Stomach (tissue), 19 donors: ENCODE measurements around the gene RBX1. TPM values are rescaled to one million over a fixed set of nuclear protein-coding genes. Genes with fewer than 3 reads are reported as not detected.

Experiments used
- DNase-seq, 2 donors: peaks; one replicate each; pipeline versions ENCODE4 v3.0.0 to v3.0.0-alpha.2; 2013 to 2019
- H3K27ac ChIP-seq, 5 donors: fragments of 200-600 bp in 4 of 5; sonication (generic) in 4 of 5; one replicate each; pipeline ENCODE4 v1.5.1; 2013 to 2019; ENCODE audit warnings: mild to moderate bottlenecking in 1 of 5, moderate library complexity in 1 of 5
- H3K27me3 ChIP-seq, 3 donors: fragments of 200-600 bp; sonication (generic); one replicate each; pipeline ENCODE4 v1.5.1; 2017 to 2019; ENCODE audit warnings: mixed run types in 1 of 3
- H3K36me3 ChIP-seq, 4 donors: fragments of 200-600 bp; sonication (generic); 1 replicate in 3 of 4; 2 replicates in 1 of 4; pipeline ENCODE4 v1.5.1; 2016 to 2019
- H3K4me1 ChIP-seq, 4 donors: fragments of 200-600 bp; sonication (generic); one replicate each; pipeline ENCODE4 v1.5.1; 2016 to 2019
- H3K4me3 ChIP-seq, 4 donors: fragments of 200-600 bp; sonication (generic) in 3 of 4; one replicate each; pipeline ENCODE4 v1.5.1; 2016 to 2019; ENCODE audit warnings: mild to moderate bottlenecking in 1 of 4
- H3K9me3 ChIP-seq, 4 donors: fragments of 200-600 bp; sonication (generic); one replicate each; pipeline ENCODE4 v1.5.1; 2016 to 2019
- CTCF ChIP-seq, 7 experiments: fragments of 450-650 bp in 4 of 7; fragments of 200-600 bp in 3 of 7; sonication (generic) in 3 of 7; IDR thresholded peaks; one replicate each; pipeline ENCODE4 v1.5.1; 2016 to 2019; ENCODE audit warnings: antibody characterized with exemption in 7 of 7, control low read depth in 2 of 7, mild to moderate bottlenecking in 1 of 7
- EP300 ChIP-seq: sonication (generic); formaldehyde crosslinking; IDR thresholded peaks from one replicate; pipeline ENCODE4 v1.6.1; 2017; ENCODE audit warnings: antibody characterized with exemption
- POLR2A ChIP-seq, 4 donors: fragments of 450-650 bp; IDR thresholded peaks; one replicate each; pipeline ENCODE4 v1.6.1; 2016; ENCODE audit warnings: antibody characterized with exemption in 4 of 4, control low read depth in 2 of 4, mild to moderate bottlenecking in 1 of 4, moderate library complexity in 1 of 4
- POLR2AphosphoS5 ChIP-seq, 3 donors: sonication (generic); formaldehyde crosslinking; IDR thresholded peaks; one replicate each; pipeline ENCODE4 v1.6.1; 2016; ENCODE audit warnings: antibody characterized with exemption in 3 of 3
- WGBS, 5 donors: extraction: QIAGEN DNeasy Blood & Tissue Kit in 3 of 5; methylation state at CpG; one replicate each; pipeline versions ENCODE4 v1.1.5 to v1.1.7; 2013 to 2018; 5-methylcytosine and 5-hydroxymethylcytosine counted together
- intact Hi-C: fragments of 100-400 bp; cut with DNase I; formaldehyde crosslinking; loops from one replicate; pipeline ENCODE4 v1.15.1; 2023; ENCODE audit warnings: low total_unique reads
- long read RNA-seq, 10 donors: transcript quantifications; one replicate each; lab custom pipeline, GENCODE V29; 2026
- polyA plus RNA-seq, 3 donors: library from polyadenylated mRNA; stranded (reverse); fragments of 200-250 nt; gene quantifications; one replicate each; pipeline ENCODE4 v1.2.3, GENCODE V29; 2013
- total RNA-seq, 5 donors: library from RNA; depleted of rRNA; stranded (reverse); fragments of >200 nt; gene quantifications; one replicate each; pipeline versions ENCODE4 v1.1.0 to v1.2.3, GENCODE V29; 2014 to 2016
- donor health status: healthy with polysubstance abuse.
- donor health status: Bipolar disorder and iron deficiency.
- donor health status: healthy.

Gene RBX1
- total RNA-seq = 10 to 100 TPM in 3 of 5 donors, 1 to 10 TPM in 2; 4.0 to 69.0 (median 17.1) TPM
- 10 to 100 TPM; 81.4 to 95.1 (median 85.0) TPM for polyA plus RNA-seq
- long read RNA-seq, donor 1, transcript RBX1-201 (5 exons, 1,188 nt) = major isoform, 26 of 27 reads
- long read RNA-seq, donor 1, partial matches to known transcripts = 0 of 27 reads
- long read RNA-seq, donor 1, other reads (novel, unspliced or antisense) = 0 of 27 reads
- long read RNA-seq, donor 2, transcript RBX1-201 (5 exons, 1,188 nt) = major isoform, 27 of 31 reads
- long read RNA-seq, donor 2, partial matches to known transcripts = 0 of 31 reads
- long read RNA-seq, donor 2, other reads (novel, unspliced or antisense) = 0 of 31 reads
- long read RNA-seq, donor 3, transcript RBX1-201 (5 exons, 1,188 nt) = major isoform, 39 of 43 reads
- long read RNA-seq, donor 3, partial matches to known transcripts = 0 of 43 reads
- long read RNA-seq, donor 3, other reads (novel, unspliced or antisense) = 0 of 43 reads
- long read RNA-seq, donor 4, transcript RBX1-201 (5 exons, 1,188 nt) = major isoform, 11 of 12 reads
- long read RNA-seq, donor 4, partial matches to known transcripts = 0 of 12 reads
- long read RNA-seq, donor 4, other reads (novel, unspliced or antisense) = 0 of 12 reads
- long read RNA-seq, donor 5, transcript RBX1-201 (5 exons, 1,188 nt) = major isoform, 76 of 80 reads
- long read RNA-seq, donor 5, partial matches to known transcripts = 0 of 80 reads
- long read RNA-seq, donor 5, other reads (novel, unspliced or antisense) = 0 of 80 reads
- long read RNA-seq, donor 6, transcript RBX1-201 (5 exons, 1,188 nt) = major isoform, 114 of 132 reads
- long read RNA-seq, donor 6, transcript RBX1-202 (2 exons, 1,871 nt) = minor isoform, 9 of 132 reads
- long read RNA-seq, donor 6, partial matches to known transcripts = 8 of 132 reads
- long read RNA-seq, donor 6, other reads (novel, unspliced or antisense) = 0 of 132 reads
- long read RNA-seq, donor 7, transcript RBX1-201 (5 exons, 1,188 nt) = major isoform, 82 of 95 reads
- long read RNA-seq, donor 7, partial matches to known transcripts = 8 of 95 reads
- long read RNA-seq, donor 7, other reads (novel, unspliced or antisense) = 0 of 95 reads
- long read RNA-seq, donor 8, transcript RBX1-202 (2 exons, 1,871 nt) = minor isoform, 5 of 76 reads
- long read RNA-seq, donor 8, transcript RBX1-201 (5 exons, 1,188 nt) = major isoform, 71 of 76 reads
- long read RNA-seq, donor 8, partial matches to known transcripts = 0 of 76 reads
- long read RNA-seq, donor 8, other reads (novel, unspliced or antisense) = 0 of 76 reads
- long read RNA-seq, donor 9, transcript RBX1-201 (5 exons, 1,188 nt) = major isoform, 81 of 99 reads
- long read RNA-seq, donor 9, transcript RBX1-202 (2 exons, 1,871 nt) = minor isoform, 6 of 99 reads
- long read RNA-seq, donor 9, partial matches to known transcripts = 12 of 99 reads
- long read RNA-seq, donor 9, other reads (novel, unspliced or antisense) = 0 of 99 reads
- long read RNA-seq, donor 10, transcript RBX1-201 (5 exons, 1,188 nt) = major isoform, 29 of 29 reads
- long read RNA-seq, donor 10, partial matches to known transcripts = 0 of 29 reads
- long read RNA-seq, donor 10, other reads (novel, unspliced or antisense) = 0 of 29 reads

- DNase-seq = peak; percentile 98 to 99
- no peaks in the 10 kb centered on the region for H3K9me3 ChIP-seq
- WGBS, 5 donors = 0 to 1% (median 0%) methylated on average over 26 to 86 of the region's 86 CpGs
- TF ChIP-seq POLR2A (IDR thresholded peaks at IDR 0.05) = peak in 2 of 4 donors; percentile 29 to 85
- TF ChIP-seq CTCF (IDR thresholded peaks at IDR 0.05) = no peak
- TF ChIP-seq POLR2AphosphoS5 (IDR thresholded peaks at IDR 0.05) = peak; percentile 75 to 93 (median 89)
- no peak for TF ChIP-seq EP300
- peaks cover 0 to 29% (median 26%) of the 10 kb centered on the region in 4 donors for H3K36me3 ChIP-seq
- peak within 1 kb of the TSS; percentile 66 to 88 (median 80) for H3K4me3 ChIP-seq
- peaks cover 17 to 44% (median 31%) of the 10 kb centered on the region in 4 donors for H3K4me1 ChIP-seq
- peak within 1 kb of the TSS; percentile 93 to 96 (median 96) for H3K27ac ChIP-seq
- intact Hi-C loops = loop anchor here (5.0 kb wide), 1 partner anchor 141 kb away; the partner anchor contains the start of gene EP300
- no peaks in the 10 kb centered on the region for H3K27me3 ChIP-seq
Observed at GRCh38 chr22:40950962-40951794, at the start of gene RBX1. RBX1 (plus strand) TSS chr22:40951378; CDS start chr22:40951399, 21 bp downstream.

GRCh38 chr22:40904101-40904500, 47.1 kb upstream of the RBX1 start:
- Histone ChIP-seq H3K36me3 (peaks cover 0 to 51% (median 45%) of the 10 kb centered on the region in 4 donors), H3K4me1 (peaks cover 0 to under 1% (median 0%) of the 10 kb centered on the region in 4 donors), H3K4me3 (no peak overlapping the region), H3K27me3 (no peaks in the 10 kb centered on the region), H3K9me3 (no peaks in the 10 kb centered on the region), H3K27ac (no peak overlapping the region)
- no peak for DNase-seq
- intact Hi-C loops = no loop called here
- WGBS, 5 donors = 81 to 100% (median 96%) methylated on average over 1 of the region's 1 CpG
- TF ChIP-seq POLR2A (IDR thresholded peaks at IDR 0.05) (no peak), EP300 (no peak), CTCF (IDR thresholded peaks at IDR 0.05) (no peak), POLR2AphosphoS5 (IDR thresholded peaks at IDR 0.05) (no peak)

- no peak for TF ChIP-seq EP300
- TF ChIP-seq POLR2AphosphoS5 (IDR thresholded peaks at IDR 0.05) = no peak
- TF ChIP-seq POLR2A (IDR thresholded peaks at IDR 0.05) = no peak
- no peak for TF ChIP-seq CTCF (IDR thresholded peaks at IDR 0.05)
- no peak for DNase-seq
- H3K36me3 ChIP-seq = peaks cover 8 to 87% (median 72%) of the 10 kb centered on the region in 4 donors
- H3K4me1 ChIP-seq = no peaks in the 10 kb centered on the region
- intact Hi-C loops = no loop called here
- no peak overlapping the region for H3K27ac ChIP-seq
- WGBS, 5 donors = 92 to 96% (median 94%) methylated on average over 6 of the region's 6 CpGs
- H3K27me3 ChIP-seq = no peaks in the 10 kb centered on the region
- no peaks in the 10 kb centered on the region for H3K9me3 ChIP-seq
- no peak overlapping the region for H3K4me3 ChIP-seq
Observed at GRCh38 chr22:40908895-40909294, 42.3 kb upstream of the RBX1 start.
